DOHH2 (cell line): Measurements from ENCODE around the gene ARL5A.

ENCODE experiments used
- EZH2phosphoT487 ChIP-seq: fragments of 200-600 bp; sonication (generic); IDR thresholded peaks from 2 replicates; pipeline ENCODE4 v1.6.1; 2017; ENCODE audit warnings: borderline replicate concordance, mild to moderate bottlenecking, antibody characterized with exemption, low read length, moderate library complexity, mixed read lengths
- TF ChIP-seq, protein P1 (sequence below): fragments of 200-600 bp; sonication (generic); IDR thresholded peaks from one replicate; pipeline ENCODE4 v1.5.1; 2014; ENCODE audit warnings: antibody characterized with exemption, mild to moderate bottlenecking, low read depth, low read length; ENCODE audit not compliant: poor library complexity, severe bottlenecking

DNA sequence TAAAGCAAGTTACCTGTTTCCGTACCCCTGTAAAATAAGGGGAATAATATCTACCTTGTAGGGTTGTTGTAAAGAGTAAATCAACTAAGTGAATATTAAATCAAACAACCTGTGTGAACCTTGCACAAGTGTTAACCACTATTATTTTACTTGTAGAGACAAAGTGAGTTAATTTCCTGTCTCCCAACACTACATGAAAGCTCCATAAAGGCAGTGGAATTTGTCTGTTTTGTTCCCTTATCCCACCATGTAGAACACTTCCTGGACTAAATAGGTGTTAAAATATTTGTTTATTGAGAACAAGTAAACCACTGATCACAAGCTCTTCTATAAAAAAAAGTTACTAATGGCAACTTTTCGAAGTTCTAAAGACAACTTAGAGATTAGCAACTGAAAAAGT, 3.3 kb downstream of the ARL5A start:
- TF ChIP-seq, protein P1, sequence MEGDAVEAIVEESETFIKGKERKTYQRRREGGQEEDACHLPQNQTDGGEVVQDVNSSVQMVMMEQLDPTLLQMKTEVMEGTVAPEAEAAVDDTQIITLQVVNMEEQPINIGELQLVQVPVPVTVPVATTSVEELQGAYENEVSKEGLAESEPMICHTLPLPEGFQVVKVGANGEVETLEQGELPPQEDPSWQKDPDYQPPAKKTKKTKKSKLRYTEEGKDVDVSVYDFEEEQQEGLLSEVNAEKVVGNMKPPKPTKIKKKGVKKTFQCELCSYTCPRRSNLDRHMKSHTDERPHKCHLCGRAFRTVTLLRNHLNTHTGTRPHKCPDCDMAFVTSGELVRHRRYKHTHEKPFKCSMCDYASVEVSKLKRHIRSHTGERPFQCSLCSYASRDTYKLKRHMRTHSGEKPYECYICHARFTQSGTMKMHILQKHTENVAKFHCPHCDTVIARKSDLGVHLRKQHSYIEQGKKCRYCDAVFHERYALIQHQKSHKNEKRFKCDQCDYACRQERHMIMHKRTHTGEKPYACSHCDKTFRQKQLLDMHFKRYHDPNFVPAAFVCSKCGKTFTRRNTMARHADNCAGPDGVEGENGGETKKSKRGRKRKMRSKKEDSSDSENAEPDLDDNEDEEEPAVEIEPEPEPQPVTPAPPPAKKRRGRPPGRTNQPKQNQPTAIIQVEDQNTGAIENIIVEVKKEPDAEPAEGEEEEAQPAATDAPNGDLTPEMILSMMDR = no peak
- no peak for TF ChIP-seq EZH2phosphoT487
